Erythroblast (primary cell): ENCODE data around the gene PDGFRB.

Experiments used
- GATA1 ChIP-seq: IDR thresholded peaks from 2 replicates; pipeline ENCODE4 v1.6.1; 2011; ENCODE audit warnings: low read depth, mild to moderate bottlenecking, control low read depth, low read length, moderate library complexity
- POLR2A ChIP-seq: IDR thresholded peaks from 2 replicates; pipeline ENCODE4 v1.6.1; 2011; ENCODE audit warnings: mild to moderate bottlenecking, low read length

GRCh38 chr5:150122536-150123481 is 32.8 kb downstream of the PDGFRB start:
- no peak for TF ChIP-seq POLR2A
- no peak for TF ChIP-seq GATA1
